ENCODE results near the gene OR6C75. TPM values are rescaled to one million over a fixed set of nuclear protein-coding genes. Genes with fewer than 3 reads are reported as not detected.
"Not testable (repeated sequence)": the region's sequence is repeated elsewhere in the genome, so short reads cannot be mapped to it uniquely, and the experiment has no call there.

The OR6C75 gene
- total RNA-seq, 4 donors from 2014 or later: not detected

DNA sequence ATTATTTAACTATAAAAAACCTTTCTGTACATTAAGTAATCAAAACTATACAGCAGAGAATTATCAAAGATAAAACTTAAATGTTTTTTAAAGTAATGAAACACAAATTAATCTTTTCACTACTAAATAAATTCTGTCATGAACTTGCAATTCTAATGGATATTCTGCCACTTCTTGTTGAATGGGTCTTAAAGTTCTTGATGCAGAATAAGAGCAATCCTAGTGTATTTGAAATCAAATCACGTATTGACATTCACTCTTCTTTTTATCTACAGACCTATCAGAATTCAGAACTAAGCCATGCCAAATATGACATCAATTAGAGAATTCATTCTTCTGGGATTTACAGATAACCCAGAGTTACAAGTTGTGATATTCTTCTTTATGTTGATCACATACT, 37.5 kb downstream of the OR6C75 start, which contains the start of gene OR6C65:
Gene OR6C65 (plus strand): TSS at position 301 of the 400 bp plus-strand sequence. CDS start 0 bp downstream, at position 301.
- Histone ChIP-seq H3K4me1 (no peaks in the 10 kb centered on the region), H3K4me3 (no peak within 1 kb of the TSS), H3K36me3 (no peaks in the 10 kb centered on the region), H3K27me3 (no peaks in the 10 kb centered on the region), H3K27ac (no peak within 1 kb of the TSS), H3K9me3 (no peaks in the 10 kb centered on the region)
- ATAC-seq: no peak
- no peak for TF ChIP-seq POLR2A (IDR thresholded peaks at IDR 0.05)
- no peak for TF ChIP-seq EP300 (IDR thresholded peaks at IDR 0.05)
- TF ChIP-seq, protein P1, sequence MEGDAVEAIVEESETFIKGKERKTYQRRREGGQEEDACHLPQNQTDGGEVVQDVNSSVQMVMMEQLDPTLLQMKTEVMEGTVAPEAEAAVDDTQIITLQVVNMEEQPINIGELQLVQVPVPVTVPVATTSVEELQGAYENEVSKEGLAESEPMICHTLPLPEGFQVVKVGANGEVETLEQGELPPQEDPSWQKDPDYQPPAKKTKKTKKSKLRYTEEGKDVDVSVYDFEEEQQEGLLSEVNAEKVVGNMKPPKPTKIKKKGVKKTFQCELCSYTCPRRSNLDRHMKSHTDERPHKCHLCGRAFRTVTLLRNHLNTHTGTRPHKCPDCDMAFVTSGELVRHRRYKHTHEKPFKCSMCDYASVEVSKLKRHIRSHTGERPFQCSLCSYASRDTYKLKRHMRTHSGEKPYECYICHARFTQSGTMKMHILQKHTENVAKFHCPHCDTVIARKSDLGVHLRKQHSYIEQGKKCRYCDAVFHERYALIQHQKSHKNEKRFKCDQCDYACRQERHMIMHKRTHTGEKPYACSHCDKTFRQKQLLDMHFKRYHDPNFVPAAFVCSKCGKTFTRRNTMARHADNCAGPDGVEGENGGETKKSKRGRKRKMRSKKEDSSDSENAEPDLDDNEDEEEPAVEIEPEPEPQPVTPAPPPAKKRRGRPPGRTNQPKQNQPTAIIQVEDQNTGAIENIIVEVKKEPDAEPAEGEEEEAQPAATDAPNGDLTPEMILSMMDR (IDR thresholded peaks at IDR 0.05): no peak
- no peak for TF ChIP-seq POLR2AphosphoS5 (IDR thresholded peaks at IDR 0.05)
- WGBS, 2 donors (ENCODE audit: low coverage in 1 of 2): 86 to 90% methylated on average over 1 of the region's 1 CpG

DNA sequence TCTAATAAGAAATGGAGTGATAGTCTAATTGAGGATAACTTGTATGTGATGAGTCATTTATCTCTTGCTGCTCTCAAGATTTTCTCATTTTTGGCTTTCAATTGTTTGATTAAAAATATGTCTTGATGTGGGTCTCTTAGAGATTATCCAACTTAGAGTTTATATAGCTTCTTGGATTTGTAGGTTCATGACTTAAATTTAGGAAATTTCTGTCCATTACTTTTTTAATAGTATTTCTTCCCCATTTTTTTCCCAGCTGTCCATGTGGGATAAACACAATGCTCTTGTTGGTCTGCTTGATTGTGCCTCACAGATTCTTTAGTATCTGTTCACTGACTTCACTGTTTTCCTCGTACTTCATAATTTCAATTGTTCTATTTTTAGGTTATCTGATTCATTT, 45.1 kb downstream of the OR6C75 start:
- H3K27me3 ChIP-seq: no peaks in the 10 kb centered on the region
- H3K27ac ChIP-seq: no peak overlapping the region
- peaks cover 0 to 15% (median 0%) of the 10 kb centered on the region in 3 donors for H3K9me3 ChIP-seq
- TF ChIP-seq EP300 (IDR thresholded peaks at IDR 0.05) (no peak), POLR2AphosphoS5 (IDR thresholded peaks at IDR 0.05) (no peak), POLR2A (IDR thresholded peaks at IDR 0.05) (no peak)
- TF ChIP-seq, protein P1 (IDR thresholded peaks at IDR 0.05): no peak
- 57 to 64% methylated on average over 1 of the region's 1 CpG for WGBS, 2 donors (ENCODE audit: low coverage in 1 of 2)
- no peaks in the 10 kb centered on the region for H3K36me3 ChIP-seq
- no peak for ATAC-seq
- H3K4me1 ChIP-seq: no peaks in the 10 kb centered on the region
- no peak overlapping the region for H3K4me3 ChIP-seq

DNA sequence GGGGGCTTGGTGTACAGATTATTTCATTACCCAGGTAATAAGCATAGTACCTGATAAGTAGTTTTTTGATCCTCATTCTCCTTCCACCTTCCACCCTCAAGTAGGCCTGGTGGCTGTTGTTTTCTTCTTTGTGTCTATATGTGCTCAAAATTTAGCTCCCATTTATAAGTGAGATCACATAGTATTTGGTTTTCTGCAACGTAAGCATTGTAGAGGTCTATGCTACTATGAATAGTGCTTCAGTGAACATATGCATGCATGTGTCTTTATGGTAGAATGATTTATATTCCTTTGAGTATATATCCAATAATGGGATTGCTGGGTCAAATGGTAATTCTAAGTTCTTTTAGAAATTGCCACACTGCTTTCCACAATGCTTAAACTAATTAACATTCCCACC, 46.4 kb downstream of the OR6C75 start:
- not testable (repeated sequence) for ATAC-seq, H3K4me3 ChIP-seq, H3K27me3 ChIP-seq, H3K27ac ChIP-seq, H3K4me1 ChIP-seq, H3K36me3 ChIP-seq
- peaks cover 0 to 15% (median 0%) of the 10 kb centered on the region in 3 donors for H3K9me3 ChIP-seq
- WGBS, 2 donors (ENCODE audit: low coverage in 1 of 2): 60 to 100% methylated on average over 1 of the region's 1 CpG

DNA sequence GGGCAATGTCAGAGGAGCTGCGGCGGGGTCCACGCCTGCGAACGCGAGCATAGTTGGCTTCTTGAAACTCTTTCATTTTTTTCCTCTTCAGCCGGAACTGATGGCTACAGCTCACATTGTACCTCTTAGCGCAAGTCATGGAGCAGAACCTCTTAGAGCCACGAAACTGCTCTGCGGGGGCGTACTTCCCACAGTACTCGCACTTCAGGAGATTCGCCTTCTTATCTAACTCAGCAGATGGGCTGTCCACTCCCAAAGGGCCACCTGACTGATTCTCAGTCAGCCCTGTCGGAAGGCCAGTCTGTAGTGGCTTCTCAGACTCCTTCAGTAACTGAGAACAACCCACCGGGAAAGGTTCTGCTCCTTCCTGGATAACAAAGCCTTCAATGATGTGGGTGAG, 49.4 kb downstream of the OR6C75 start:
- H3K9me3 ChIP-seq: peaks cover 0 to 18% (median 0%) of the 10 kb centered on the region in 3 donors
- not testable (repeated sequence) for H3K36me3 ChIP-seq, H3K4me3 ChIP-seq, H3K27me3 ChIP-seq, ATAC-seq, H3K27ac ChIP-seq, H3K4me1 ChIP-seq
- WGBS, 2 donors (ENCODE audit: low coverage in 1 of 2): 92 to 95% methylated on average over 4 to 7 of the region's 15 CpGs

DNA sequence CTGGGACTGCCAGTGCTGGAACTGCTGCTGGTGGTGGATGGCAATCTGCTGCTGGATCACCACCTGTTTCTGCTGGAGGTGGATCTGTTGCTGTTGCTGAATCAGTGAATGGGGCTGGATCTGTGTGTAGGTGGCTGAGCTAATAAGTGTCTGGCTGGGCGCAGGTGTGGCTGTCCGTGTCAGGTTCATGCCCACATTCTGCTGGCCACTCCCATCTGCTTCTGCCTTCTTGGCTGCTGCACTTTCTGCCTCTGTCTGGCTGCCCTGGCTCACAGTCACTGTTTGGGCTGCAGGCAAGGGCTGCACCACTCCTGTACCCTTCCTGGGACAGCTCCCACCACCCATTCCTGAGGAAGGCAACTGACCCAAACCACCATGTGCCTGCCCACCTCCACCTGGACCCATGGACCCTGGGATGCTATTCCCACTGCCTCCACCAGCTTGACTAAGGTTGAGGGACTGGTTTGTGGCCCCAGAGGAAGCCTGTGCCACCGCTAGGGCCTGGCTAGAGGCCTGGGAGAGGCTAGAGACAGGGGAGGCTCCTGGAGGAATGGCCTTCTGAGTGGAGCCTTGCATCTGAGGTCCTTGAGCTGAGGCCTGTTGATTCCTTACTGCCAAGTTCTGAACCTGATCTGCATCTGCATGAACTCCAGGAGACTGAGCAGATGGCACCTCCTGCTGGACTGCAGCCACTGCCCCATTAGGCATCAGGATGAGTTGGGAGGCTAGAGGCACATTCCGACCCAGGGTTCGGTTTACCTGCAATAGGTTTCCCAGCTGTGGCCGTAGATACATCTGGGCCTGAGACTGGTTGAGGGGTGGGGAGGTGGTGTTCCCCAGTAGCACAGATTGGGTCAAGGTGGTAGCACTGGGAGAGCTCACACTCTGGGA, 51.0 kb downstream of the OR6C75 start:
- not testable (repeated sequence) for H3K9me3 ChIP-seq, ATAC-seq, H3K4me1 ChIP-seq, H3K27me3 ChIP-seq, H3K4me3 ChIP-seq, H3K36me3 ChIP-seq, H3K27ac ChIP-seq
- 100% methylated on average over 3 of the region's 6 CpGs; no CpG with 5 or more reads in 1 of the 2 donors for WGBS, 2 donors (ENCODE audit: low coverage in 1 of 2)

DNA sequence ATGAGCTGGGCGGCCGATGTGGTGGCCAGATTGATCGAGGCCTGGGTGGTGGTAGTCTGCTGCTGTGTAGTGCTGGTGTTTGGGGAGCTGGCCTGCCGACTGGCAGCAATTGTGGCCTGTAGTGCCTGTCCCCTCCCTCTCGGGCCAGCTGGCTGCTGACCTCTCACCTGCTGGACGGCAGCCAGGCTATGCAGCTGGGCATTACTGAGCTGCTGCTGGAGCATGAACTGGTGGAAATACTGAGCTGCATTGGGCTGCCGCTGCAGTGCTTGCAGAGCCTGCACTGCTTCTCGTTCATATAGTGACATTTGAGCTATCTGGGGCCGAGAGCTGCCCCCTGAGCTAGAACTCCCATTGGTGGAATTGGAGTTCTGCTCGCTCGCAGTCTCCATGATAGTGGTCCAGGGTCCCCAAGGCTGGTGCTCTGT, 51.6 kb downstream of the OR6C75 start:
- peak; percentile 15 for ATAC-seq
- H3K36me3 ChIP-seq, H3K27ac ChIP-seq, H3K27me3 ChIP-seq, H3K4me1 ChIP-seq, H3K4me3 ChIP-seq, H3K9me3 ChIP-seq: not testable (repeated sequence)
- WGBS, 2 donors (ENCODE audit: low coverage in 1 of 2): 94% methylated on average over 3 of the region's 11 CpGs; no CpG with 5 or more reads in 1 of the 2 donors

DNA sequence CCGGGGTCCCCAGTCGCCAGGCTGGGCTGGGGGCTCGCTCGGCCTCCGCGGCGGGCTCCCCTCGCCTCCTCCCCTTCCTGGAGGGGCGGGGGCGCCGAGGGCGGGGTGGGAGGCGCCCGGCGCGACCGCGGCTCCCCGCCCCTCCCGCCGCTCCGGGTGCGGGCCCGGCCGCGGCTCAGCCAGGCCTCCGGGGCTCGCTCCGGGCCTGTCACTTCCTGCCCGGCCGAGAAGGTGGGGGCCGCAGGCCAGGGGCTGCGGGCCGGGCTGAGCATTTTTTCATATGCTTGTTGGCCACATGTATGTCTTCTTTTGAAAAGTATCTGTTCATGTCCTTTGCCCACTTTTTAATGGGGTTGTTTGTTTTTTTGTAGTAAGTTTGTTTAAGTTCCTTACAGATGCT, 52.1 kb downstream of the OR6C75 start:
- not testable (repeated sequence) for H3K4me3 ChIP-seq, H3K27ac ChIP-seq, H3K36me3 ChIP-seq, H3K9me3 ChIP-seq, H3K27me3 ChIP-seq, H3K4me1 ChIP-seq
- WGBS, 2 donors (ENCODE audit: low coverage in 1 of 2): 0% methylated on average over 3 of the region's 34 CpGs; no CpG with 5 or more reads in 1 of the 2 donors
- ATAC-seq: peak; percentile 74
